Endothelial cell of umbilical vein (primary cell): ENCODE results near the gene CLCC1. TPM values are rescaled to one million over a fixed set of nuclear protein-coding genes. Genes with fewer than 3 reads are reported as not detected.

ENCODE experiments used
- BruUV-seq: library from RNA; stranded (reverse); fragments of 400-500 nt; replicated peaks from 2 replicates; lab custom pipeline; 2021; lab: Mats Ljungman, UMichigan
- CTCF ChIA-PET: fragments of 300-600, 350-600 bp; sonication (Branson Sonifier 250); formaldehyde crosslinking; loops from one replicate; lab custom pipeline; 2021; ENCODE audit warnings: antibody characterized with exemption, inconsistent platforms; lab: Charles Lee
- POLR2A ChIA-PET: fragments of 300-600, 350-600 bp; sonication (Branson Sonifier 250); formaldehyde crosslinking; loops from one replicate; lab custom pipeline; 2021; ENCODE audit warnings: antibody characterized with exemption, inconsistent platforms; lab: Charles Lee
- DNase-seq: peaks from one replicate; pipeline ENCODE4 v3.0.0-alpha.2; 2011; ENCODE audit warnings: low read depth, low spot score
- FAIRE-seq: peaks from 2 replicates; lab custom pipeline; 2011; peaks lifted over from hg19 to GRCh38; lab: Jason Lieb, UNC
- H2AFZ ChIP-seq: 2 replicates; pipeline ENCODE4 v1.6.0; 2012; ENCODE audit warnings: low read depth, low read length, control low read depth, inconsistent platforms
- H3K27ac ChIP-seq: 2 replicates; pipeline ENCODE4 v1.5.1; 2011; ENCODE audit warnings: low read depth, mild to moderate bottlenecking, control low read depth, low read length, moderate library complexity; ENCODE audit not compliant: insufficient read depth
- H3K27me3 ChIP-seq, 2 experiments: 2 replicates each; pipeline versions ENCODE4 v1.6.0 to v1.6.1; 2011; ENCODE audit warnings: low read length in 2 of 2, mixed read lengths in 1 of 2; ENCODE audit not compliant: control insufficient read depth in 2 of 2, insufficient read depth in 2 of 2
- H3K36me3 ChIP-seq, 2 experiments: 2 replicates in 1 of 2; 3 replicates in 1 of 2; pipeline ENCODE4 v1.5.1; 2011; ENCODE audit warnings: low read length in 2 of 2, mild to moderate bottlenecking in 1 of 2, moderate library complexity in 1 of 2; ENCODE audit not compliant: control insufficient read depth in 2 of 2, insufficient read depth in 2 of 2; ENCODE audit errors: extremely low read depth in 1 of 2
- H3K4me1 ChIP-seq: 3 replicates; pipeline ENCODE4 v1.5.1; 2011; ENCODE audit warnings: mild to moderate bottlenecking, low read length; ENCODE audit not compliant: control insufficient read depth, insufficient read depth; ENCODE audit errors: extremely low read depth
- H3K4me2 ChIP-seq: 2 replicates; pipeline ENCODE4 v1.6.1; 2011; ENCODE audit warnings: low read length, control low read depth, mixed read lengths; ENCODE audit not compliant: insufficient read depth
- H3K4me3 ChIP-seq, 3 experiments: fragments of 200-600 bp in 1 of 3; sonication (generic), shearing (Covaris generic) in 1 of 3; replicated peaks in 1 of 3; 2 replicates each; pipeline ENCODE4 v1.5.1; 2011 to 2016; ENCODE audit warnings: control low read depth in 3 of 3, low read length in 3 of 3, mild to moderate bottlenecking in 2 of 3, inconsistent platforms in 1 of 3, low read depth in 1 of 3, moderate library complexity in 1 of 3; ENCODE audit not compliant: insufficient read depth in 1 of 3
- H3K79me2 ChIP-seq: 2 replicates; pipeline ENCODE4 v1.6.0; 2012; ENCODE audit warnings: low read length, inconsistent platforms; ENCODE audit not compliant: control insufficient read depth, insufficient read depth
- H3K9ac ChIP-seq: replicated peaks from 2 replicates; pipeline ENCODE3; 2011; ENCODE audit warnings: low read length, control low read depth; ENCODE audit not compliant: insufficient read depth; ENCODE audit errors: extremely low read depth
- H3K9me1 ChIP-seq: replicated peaks from 3 replicates; pipeline ENCODE4 v1.6.0; 2011; ENCODE audit warnings: mild to moderate bottlenecking, low read length; ENCODE audit not compliant: control insufficient read depth, insufficient read depth; ENCODE audit errors: extremely low read depth
- H3K9me3 ChIP-seq: replicated peaks from 2 replicates; pipeline ENCODE4 v1.5.1; 2012; ENCODE audit warnings: low read length, inconsistent platforms; ENCODE audit not compliant: control insufficient read depth, insufficient read depth
- H4K20me1 ChIP-seq: replicated peaks from 2 replicates; pipeline ENCODE3; 2011; ENCODE audit warnings: mild to moderate bottlenecking, low read length; ENCODE audit not compliant: control insufficient read depth, insufficient read depth; ENCODE audit errors: extremely low read depth
- EZH2 ChIP-seq: IDR thresholded peaks from 2 replicates; pipeline ENCODE4 v1.6.1; 2012; ENCODE audit warnings: borderline replicate concordance, low read depth, mild to moderate bottlenecking, moderate library complexity, low read length, inconsistent platforms; ENCODE audit not compliant: severe bottlenecking
- FOS ChIP-seq: IDR thresholded peaks from 2 replicates; pipeline ENCODE4 v1.6.1; 2011; ENCODE audit warnings: mild to moderate bottlenecking, low read length, moderate library complexity, borderline replicate concordance; ENCODE audit not compliant: insufficient read depth
- GATA2 ChIP-seq: IDR thresholded peaks from 2 replicates; pipeline ENCODE4 v1.7.0; 2011; ENCODE audit warnings: low read depth, mild to moderate bottlenecking, moderate library complexity, mixed read lengths, low read length; ENCODE audit not compliant: insufficient read length, insufficient read depth
- JUN ChIP-seq: IDR thresholded peaks from 2 replicates; pipeline ENCODE4 v1.6.1; 2011; ENCODE audit warnings: borderline replicate concordance, low read depth; ENCODE audit not compliant: insufficient read length, insufficient read depth
- MYC ChIP-seq: IDR thresholded peaks from one replicate; pipeline ENCODE4 v1.6.1; 2011; ENCODE audit warnings: mild to moderate bottlenecking, low read depth, low read length
- POLR2A ChIP-seq: IDR thresholded peaks from 2 replicates; pipeline ENCODE4 v1.6.1; 2012; ENCODE audit warnings: low read depth, mild to moderate bottlenecking, control low read depth, low read length
- POLR2AphosphoS5 ChIP-seq: IDR thresholded peaks from 2 replicates; pipeline ENCODE4 v1.6.1; 2012; ENCODE audit warnings: low read depth, mild to moderate bottlenecking, control low read depth, low read length, moderate library complexity; ENCODE audit not compliant: insufficient read depth
- dilution Hi-C: fragments of 300-500 bp; cut with MboI; formaldehyde crosslinking; loops from one replicate; pipeline ENCODE4 v1.15.0; 2019; ENCODE audit warnings: low sequenced_read_pairs; ENCODE audit not compliant: extremely low pct_ligation_motif_present
- intact Hi-C: fragments of 100-400 bp; cut with micrococcal nuclease; formaldehyde crosslinking; loops from one replicate; pipeline ENCODE4 v1.10.0; 2022
- polyA plus RNA-seq, 4 experiments: library from polyadenylated mRNA; depleted of rRNA in 3 of 4; stranded (reverse) in 3 of 4; unstranded in 1 of 4; fragments of >200 nt; gene quantifications; 2 replicates each; pipeline versions ENCODE4 v1.2.1 to v1.2.3, GENCODE V29; 2011 to 2012; ENCODE audit warnings: missing spikeins in 1 of 4
- total RNA-seq: library from RNA; stranded (reverse); gene quantifications from 2 replicates; pipeline ENCODE4 v1.2.3, GENCODE V29; 2021
- TF ChIP-seq, protein P1 (sequence below), 2 donors: IDR thresholded peaks; 1 replicate in 1 of 2; 2 replicates in 1 of 2; pipeline ENCODE4 v1.5.1; 2011; ENCODE audit warnings: low read length in 2 of 2, mild to moderate bottlenecking in 2 of 2, moderate library complexity in 2 of 2, control low read depth in 1 of 2, inconsistent platforms in 1 of 2, low read depth in 1 of 2; ENCODE audit not compliant: insufficient read depth in 1 of 2; ENCODE audit errors: extremely low read depth in 1 of 2
- TF ChIP-seq, protein P2 (sequence below): IDR thresholded peaks from 2 replicates; pipeline ENCODE4 v1.6.1; 2011; ENCODE audit not compliant: insufficient read depth, insufficient read length

CLCC1 gene
- total and polyA plus RNA-seq, 2 donors (not counting 3 experiments of a cell fraction or from before 2014, with no cell fraction given) = 15.7 to 28.8 TPM

DNA sequence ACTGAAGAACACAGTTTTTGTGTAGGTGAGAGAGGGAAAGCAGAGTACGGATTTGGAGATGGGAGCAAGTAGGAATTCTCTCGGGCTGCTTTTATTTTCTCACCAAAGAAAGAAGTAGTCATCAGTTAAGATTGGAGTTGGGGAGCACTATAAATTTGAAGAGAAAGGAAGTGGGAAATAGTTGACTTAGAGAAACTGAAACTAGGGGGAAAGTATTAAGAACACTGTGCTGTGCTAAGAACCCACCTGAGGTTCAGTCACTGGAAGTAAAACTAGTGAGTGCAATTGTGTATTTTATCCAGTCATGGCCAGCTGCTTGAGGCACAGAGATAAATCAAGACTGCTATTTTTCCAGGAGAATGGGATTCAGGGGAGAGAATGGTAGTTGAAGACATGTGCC is 37.4 kb downstream of the CLCC1 start:
- DNase-seq (no peak), FAIRE-seq (no peak)
- intact Hi-C loops = no loop called here
- ChIA-PET CTCF (no interaction called here), POLR2A (no interaction called here)
- Histone ChIP-seq H3K79me2 (no peaks in the 10 kb centered on the region), H3K4me2 (no peak overlapping the region), H3K36me3 (peaks cover 10 to 12% of the 10 kb centered on the region in 2 experiments), H3K9me1 (no peaks in the 10 kb centered on the region), H3K27ac (no peak overlapping the region), H3K4me3 (no peak overlapping the region), H3K4me1 (no peaks in the 10 kb centered on the region), H2AFZ (no peak overlapping the region), H4K20me1 (no peaks in the 10 kb centered on the region), H3K9ac (no peak overlapping the region), H3K9me3 (no peaks in the 10 kb centered on the region), H3K27me3 (no peaks in the 10 kb centered on the region)
- TF ChIP-seq, protein P1, sequence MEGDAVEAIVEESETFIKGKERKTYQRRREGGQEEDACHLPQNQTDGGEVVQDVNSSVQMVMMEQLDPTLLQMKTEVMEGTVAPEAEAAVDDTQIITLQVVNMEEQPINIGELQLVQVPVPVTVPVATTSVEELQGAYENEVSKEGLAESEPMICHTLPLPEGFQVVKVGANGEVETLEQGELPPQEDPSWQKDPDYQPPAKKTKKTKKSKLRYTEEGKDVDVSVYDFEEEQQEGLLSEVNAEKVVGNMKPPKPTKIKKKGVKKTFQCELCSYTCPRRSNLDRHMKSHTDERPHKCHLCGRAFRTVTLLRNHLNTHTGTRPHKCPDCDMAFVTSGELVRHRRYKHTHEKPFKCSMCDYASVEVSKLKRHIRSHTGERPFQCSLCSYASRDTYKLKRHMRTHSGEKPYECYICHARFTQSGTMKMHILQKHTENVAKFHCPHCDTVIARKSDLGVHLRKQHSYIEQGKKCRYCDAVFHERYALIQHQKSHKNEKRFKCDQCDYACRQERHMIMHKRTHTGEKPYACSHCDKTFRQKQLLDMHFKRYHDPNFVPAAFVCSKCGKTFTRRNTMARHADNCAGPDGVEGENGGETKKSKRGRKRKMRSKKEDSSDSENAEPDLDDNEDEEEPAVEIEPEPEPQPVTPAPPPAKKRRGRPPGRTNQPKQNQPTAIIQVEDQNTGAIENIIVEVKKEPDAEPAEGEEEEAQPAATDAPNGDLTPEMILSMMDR (IDR thresholded peaks at IDR 0.05; ENCODE audit: extremely low read depth in 1 of 2, insufficient read depth in 1 of 2, low read depth in 1 of 2, low read length in 2 of 2) = no peak
- dilution Hi-C loops = no loop called here
- BruUV-seq = no TSS peak

DNA sequence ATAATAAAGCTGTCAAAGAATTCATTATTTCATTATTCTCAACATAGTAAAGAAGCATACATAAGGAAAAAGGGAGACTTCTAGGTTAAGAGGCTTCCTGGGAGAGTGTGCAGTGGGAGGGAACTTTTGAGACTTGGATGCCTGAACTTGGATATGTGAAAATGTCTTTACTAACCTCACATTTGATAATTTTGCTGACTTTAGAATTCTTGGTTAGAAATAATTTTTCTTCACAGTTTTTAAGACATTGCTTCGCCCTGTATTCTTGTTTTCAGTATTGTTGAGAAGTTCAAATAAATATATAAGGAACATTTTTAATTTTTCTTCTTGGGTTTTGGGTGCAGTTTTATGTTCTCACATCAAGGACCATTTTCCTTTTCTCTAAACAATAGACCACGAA is 46.5 kb downstream of the CLCC1 start:
- H4K20me1 ChIP-seq = no peaks in the 10 kb centered on the region
- peaks cover 8% of the 10 kb centered on the region for H3K4me1 ChIP-seq
- H3K9ac ChIP-seq = no peak overlapping the region
- no peak overlapping the region for H2AFZ ChIP-seq
- FAIRE-seq (no peak), DNase-seq (no peak)
- no peaks in the 10 kb centered on the region for H3K9me3 ChIP-seq
- dilution Hi-C loops = no loop called here
- POLR2A ChIA-PET = no interaction called here
- no peak overlapping the region for H3K27ac ChIP-seq
- CTCF ChIA-PET = interaction anchor here (1.4 kb wide), 2 partner anchors 19 to 31 kb away, joined by 4 to 5 read pairs; no protein-coding TSS in a partner anchor
- H3K4me3 ChIP-seq = no peak overlapping the region
- no peaks in the 10 kb centered on the region for H3K36me3 ChIP-seq
- H3K9me1 ChIP-seq = no peaks in the 10 kb centered on the region
- TF ChIP-seq JUN = no peak
- no peak for TF ChIP-seq POLR2AphosphoS5
- no peak for TF ChIP-seq POLR2A
- TF ChIP-seq, protein P1 (IDR thresholded peaks at IDR 0.05; ENCODE audit: extremely low read depth in 1 of 2, insufficient read depth in 1 of 2, low read depth in 1 of 2, low read length in 2 of 2) = no peak
- no peak for TF ChIP-seq GATA2
- no peak for TF ChIP-seq EZH2
- TF ChIP-seq, protein P2, sequence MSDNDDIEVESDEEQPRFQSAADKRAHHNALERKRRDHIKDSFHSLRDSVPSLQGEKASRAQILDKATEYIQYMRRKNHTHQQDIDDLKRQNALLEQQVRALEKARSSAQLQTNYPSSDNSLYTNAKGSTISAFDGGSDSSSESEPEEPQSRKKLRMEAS = no peak
- no peak for TF ChIP-seq FOS
- TF ChIP-seq MYC = no peak
- H3K79me2 ChIP-seq = no peaks in the 10 kb centered on the region
- no peaks in the 10 kb centered on the region for H3K27me3 ChIP-seq
- no peak overlapping the region for H3K4me2 ChIP-seq
- no TSS peak for BruUV-seq
- intact Hi-C loops = no loop called here
